Glomerular endothelial cell (primary cell): ENCODE results near the gene PLEKHG5. TPM values are rescaled to one million over a fixed set of nuclear protein-coding genes. Genes with fewer than 3 reads are reported as not detected.
"Not testable (repeated sequence)": the region's sequence is repeated elsewhere in the genome, so short reads cannot be mapped to it uniquely, and the experiment has no call there.

Experiments
- DNase-seq: peaks from one replicate; pipeline ENCODE4 v3.0.0-alpha.2; 2011; ENCODE audit warnings: low read depth, low spot score; ENCODE audit errors: extremely low read depth
- total RNA-seq: library from RNA; depleted of rRNA; stranded (reverse); fragments of >200 nt; gene quantifications from 2 replicates; pipeline ENCODE4 v1.2.3, GENCODE V29; 2015

PLEKHG5 gene
- total RNA-seq, 1 donor from 2014 or later = 63.7 TPM

DNA sequence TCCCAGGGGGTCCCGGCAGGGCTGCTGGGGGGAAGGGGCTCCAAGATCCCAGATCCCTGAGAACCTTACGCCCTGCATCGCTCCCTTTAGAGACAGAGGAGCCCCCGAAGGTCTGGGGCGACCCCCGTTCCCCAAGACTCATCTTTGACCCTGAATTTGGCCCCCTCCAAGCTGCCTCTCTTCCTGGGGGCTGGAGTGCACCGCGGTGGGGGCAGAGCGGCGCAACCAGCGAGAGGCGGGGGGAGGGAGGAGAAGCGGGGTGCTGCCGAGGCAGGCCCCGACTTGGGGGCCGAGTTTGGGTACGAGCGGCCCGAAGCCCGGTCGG lies 5.4 kb upstream of the PLEKHG5 start:
- DNase-seq = no peak

DNA sequence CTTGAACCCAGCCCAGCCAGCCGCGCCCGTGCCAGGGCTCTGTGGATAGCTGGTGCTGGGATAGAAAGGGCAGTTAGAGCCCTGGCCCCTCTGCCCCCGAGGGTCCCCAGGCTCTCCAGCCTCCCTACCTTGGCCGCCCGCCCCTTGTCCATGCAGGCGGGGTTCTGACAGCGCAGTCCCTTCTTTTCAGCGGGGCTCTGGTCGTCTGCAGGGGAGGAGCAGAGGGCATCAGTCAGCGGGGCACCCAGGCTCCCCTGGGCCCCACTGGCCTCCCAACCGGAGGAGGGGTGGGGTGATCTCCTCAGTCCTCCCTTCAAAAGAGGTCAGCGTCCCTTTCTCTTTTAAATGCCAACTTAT lies 4.9 kb upstream of the PLEKHG5 start:
- no peak for DNase-seq

DNA sequence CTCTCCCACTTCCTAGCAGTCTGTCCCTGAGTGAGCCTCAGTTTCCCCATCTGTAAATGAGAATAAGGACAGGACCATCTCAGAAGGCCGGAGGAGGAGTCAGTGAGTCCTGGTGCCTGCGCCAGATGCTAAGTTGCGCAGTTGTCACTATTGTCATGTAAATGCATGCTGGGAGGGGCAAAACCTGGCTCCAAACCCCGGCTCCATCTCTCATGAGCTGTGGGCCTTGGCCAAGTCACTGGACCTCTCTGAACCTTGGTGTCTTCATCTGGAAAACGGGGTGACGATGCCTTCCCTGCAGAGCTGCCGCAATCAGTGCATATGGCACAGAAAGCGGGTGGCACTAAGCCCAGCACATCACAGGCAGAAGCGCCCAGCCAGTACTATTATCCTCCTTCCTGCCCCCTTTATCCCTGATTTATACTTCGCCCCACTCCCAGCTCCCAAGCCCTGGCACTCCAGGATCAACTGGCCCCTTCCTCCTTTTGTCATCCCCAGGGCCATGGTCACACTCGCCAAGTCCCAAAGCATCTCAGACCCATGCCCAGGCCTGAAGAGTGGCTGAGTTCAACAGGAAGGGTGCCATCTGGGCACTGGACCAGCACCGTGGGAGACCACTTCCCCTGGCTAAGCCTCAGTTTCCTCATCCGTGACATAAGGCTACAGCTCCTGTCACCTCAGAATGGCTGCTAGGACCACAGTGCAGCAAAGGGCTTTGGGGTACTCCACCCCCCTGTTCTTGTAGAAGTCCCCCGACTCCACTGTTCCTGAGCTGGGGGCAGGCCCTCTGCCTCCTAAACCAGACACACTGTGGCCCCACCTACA lies 4.3 kb upstream of the PLEKHG5 start:
- DNase-seq = no peak

DNA sequence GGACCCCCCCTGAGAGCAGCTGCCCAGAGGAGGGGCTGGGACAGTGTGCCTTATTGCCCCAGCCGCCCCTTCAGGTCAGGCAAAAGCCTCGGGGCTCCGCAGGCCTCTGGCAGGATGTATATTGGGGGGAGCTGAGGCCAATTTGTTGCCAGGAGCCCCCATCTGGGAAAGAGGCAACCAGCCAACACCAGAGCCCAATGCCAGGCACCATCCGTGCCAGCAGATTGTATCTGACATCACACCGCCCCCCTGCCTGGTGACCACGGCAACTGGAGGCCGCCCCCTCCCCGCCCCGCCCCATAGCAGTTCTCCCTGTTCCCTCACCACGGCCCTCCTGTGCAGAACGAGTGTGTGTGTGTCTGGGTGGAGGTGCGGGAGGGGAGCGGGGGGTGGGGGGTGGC lies 3.6 kb upstream of the PLEKHG5 start:
- DNase-seq = no peak

DNA sequence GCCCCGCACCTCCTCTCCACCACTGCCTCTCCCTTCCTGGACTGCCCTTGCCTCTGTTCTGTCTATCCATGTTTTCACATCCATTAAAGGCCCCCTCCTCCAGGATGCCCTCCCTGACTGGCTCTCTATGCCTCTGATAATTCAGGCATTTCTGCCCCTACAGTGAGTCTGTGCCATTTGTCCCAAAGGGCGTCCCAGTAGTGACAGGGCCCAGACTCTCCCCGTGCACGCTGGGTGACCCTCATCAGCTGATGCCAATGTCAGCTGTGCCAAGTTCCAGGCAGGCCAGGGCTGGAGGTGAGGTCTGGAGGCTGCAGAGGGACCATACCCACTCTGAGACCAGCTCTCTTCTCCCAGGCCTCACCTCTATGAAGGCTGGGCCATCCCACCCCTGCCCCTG lies 3.2 kb upstream of the PLEKHG5 start:
- DNase-seq = no peak

DNA sequence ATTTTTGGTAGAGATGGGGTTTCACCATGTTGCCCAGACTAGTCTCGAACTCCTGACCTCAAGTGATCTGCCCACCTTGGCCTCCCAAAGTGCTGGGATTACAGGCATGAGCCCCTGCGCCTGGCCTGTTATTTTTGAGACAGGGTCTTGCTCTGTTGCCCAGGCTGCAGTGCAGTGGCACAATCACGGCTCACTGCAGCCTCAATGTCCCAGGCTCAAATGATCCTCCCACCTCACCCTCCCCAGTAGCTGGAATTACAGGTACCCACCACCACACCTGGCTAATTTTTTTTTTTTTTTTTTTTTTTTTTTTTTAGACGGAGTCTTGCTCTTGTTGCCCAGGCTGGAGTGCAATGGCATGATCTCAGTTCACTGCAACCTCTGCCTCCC lies 2.4 kb upstream of the PLEKHG5 start:
- not testable (repeated sequence) for DNase-seq

DNA sequence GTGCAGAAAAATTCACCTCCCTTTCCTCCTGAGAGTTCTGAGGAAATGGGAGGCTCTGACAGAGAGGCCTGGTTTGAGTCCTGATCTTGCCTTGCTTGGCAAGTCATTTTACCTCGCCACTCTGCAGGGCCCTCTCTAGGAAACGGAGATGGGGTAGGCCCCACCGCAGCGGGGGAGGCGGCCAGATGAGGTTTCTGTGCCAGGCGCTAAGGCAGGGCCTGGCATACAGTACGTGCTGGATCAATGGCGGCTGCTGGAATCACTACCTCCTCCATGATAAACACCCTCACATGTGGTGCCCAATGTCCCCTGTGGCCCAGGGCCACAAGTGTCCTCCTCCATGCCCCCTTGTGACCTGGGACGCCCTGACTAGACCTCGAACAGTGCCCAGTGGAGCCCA lies 499 bp upstream of the PLEKHG5 start:
- no peak for DNase-seq

DNA sequence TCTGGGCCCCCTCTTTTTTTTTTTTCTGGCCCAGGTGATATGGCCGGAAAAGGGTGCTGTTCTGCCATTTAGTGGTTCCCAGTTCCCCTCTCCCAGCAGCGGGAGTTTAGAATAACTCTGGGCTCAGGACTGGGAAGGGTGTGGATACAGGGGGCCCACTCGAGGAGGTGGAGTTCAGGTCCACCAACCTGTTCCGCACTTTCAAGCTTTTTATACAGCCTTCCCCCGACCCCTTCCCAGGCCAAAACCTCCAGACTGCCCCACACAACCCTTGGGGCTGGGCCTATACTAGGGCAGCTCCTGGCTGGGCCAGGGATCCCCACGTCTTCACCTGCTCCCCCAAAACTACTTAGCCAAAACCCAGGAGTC lies 402 bp downstream of the PLEKHG5 start:
- no peak for DNase-seq

DNA sequence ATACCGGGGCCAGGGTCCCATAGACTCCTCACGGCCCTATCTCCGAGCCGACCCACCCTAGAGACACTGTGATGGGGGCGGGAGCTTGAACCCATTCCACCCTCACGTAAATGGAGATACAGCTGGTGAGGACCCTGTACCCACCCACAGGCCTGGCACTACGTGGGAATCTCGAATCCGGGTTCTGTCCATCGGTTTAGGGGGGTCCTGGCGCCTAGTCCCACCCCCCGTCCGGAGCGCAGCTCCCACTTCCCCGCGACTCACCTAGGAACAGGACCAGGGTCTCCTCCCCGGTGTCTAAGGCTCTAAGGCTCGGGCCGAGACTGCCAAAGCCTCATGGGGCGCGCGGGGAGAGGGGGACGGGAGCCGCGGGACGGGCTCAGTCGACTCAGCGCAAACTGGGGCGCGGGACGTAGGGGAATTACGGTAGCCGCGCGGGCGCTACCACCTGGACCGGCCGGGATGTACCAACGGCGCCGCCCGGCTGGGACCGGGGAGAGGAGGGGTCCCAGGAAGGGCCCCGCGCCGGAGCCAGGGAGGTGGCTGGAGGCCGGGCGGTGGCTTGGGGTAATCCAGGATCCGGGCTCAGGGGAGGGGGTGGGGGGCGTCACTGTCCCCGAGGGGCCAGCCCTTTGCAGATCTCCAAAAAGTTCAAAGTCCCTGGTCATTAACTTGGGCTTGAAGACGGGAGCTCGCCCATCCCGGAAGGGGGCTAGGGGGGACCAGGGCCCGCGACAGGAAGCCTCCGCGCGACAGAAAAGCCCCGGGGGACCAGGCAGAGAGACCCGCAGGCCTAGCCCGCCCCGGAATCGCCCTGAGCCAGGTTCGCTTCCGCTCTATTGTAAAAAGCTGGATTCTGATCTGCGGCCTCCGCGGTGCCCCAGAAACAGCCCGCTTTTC lies 1.0 kb downstream of the PLEKHG5 start:
- no peak for DNase-seq

DNA sequence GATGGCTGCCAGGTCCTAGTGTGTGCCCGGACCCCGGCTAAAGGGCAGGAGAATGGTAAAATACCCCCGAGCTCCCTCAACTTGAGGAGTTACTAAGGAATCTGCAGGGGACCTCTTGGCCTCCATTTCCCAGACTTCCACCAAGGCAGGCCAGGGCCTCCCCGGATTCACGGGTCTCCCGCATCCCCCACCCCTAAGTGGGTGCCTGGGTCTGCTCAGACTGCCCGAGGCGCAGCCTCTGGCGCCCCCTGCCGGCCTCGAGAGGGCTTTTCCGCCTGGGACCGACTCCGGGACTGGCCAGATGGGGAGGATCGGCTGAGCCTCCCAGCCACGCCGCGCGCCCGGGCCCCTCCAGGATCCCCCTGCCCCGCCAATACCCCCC lies 1.7 kb downstream of the PLEKHG5 start:
- DNase-seq = no peak

DNA sequence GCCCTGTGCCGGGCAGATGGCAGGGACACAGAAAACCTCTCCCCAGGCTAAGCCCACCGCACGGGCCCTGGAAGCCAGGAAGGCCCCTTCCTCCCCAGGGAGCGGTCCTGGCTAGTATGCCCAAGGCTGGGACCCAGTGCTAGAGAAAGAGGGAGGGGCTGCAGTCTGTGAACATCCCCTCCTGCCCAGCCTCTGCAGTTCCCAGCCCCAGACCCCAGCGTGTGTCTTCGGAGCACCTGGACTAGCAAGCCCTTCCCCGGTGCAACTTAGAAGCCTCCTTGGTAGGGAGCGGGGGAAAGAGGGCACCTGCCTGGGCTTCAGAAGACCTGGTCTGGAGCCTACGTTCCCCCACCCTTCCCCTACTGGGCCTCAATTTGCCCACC lies 2.1 kb downstream of the PLEKHG5 start:
- no peak for DNase-seq

DNA sequence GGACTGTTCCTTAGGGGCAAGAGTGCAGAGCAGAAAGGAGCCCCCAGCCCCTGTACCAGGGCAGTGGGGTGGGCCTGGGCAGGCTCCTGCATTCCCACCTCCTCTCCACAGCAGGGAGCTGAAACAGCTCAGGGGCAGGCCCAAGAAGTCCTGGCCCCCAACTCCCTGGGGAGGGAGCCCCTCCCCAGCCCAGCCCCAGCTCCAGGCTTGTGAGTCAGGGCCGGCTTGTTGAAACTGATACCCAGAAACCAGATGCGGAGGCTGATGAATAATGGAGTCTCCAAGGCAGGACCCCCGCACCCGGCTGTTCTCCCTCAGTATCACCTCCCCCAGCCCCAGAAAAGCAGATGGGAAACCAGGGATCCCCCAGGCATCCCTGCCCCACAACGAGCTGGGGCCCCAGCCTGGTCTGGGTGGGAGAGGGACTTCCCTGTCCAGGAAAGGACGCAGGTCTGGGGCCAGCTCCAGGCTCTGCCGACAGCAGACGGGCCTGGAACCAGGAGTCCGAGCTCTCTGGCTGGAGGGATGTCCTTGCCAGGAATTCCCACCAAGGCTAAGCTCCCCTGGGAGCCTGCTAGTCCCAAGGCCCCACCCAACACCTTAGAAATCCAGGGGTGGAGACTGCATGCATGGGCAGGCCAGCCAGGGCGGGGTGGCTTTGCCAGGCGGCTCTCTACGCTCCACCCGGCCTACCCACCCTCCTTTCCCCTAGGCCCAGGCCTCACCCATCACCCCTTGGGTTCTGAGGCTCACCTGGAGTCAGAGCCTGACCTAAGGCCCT lies 2.7 kb downstream of the PLEKHG5 start:
- no peak for DNase-seq

DNA sequence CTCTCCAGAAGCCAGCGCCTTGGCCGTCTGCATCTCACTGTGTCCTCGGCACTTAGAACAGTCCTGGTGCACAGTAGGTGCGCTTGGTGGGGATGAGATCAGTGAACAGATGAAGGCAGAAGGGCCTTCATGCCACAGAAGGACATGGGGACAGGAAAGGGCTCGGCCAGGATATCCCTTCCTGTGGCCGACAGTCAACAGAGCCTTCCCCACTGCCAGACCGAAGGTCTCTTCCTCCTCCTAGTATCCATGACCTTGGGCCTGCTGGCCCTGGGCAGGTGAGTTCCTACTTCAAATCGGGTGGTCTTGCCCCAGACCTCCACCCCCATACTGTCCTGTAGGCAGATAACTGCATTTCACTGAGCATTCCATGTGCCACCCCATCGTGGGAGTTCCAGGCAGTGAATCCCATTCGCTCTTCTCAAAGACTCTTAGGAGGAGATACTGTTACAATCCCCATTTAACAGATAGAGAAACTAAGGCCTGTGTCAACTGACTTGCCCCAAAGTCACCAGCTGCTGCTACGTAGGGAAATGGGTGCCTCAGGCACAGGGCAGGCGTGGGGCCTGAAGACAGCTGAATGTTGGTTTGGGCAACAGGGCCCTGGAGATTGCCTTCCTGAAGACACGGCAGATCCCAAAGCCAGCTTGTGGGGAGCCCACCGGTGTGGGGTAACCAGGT lies 3.5 kb downstream of the PLEKHG5 start:
- no peak for DNase-seq

DNA sequence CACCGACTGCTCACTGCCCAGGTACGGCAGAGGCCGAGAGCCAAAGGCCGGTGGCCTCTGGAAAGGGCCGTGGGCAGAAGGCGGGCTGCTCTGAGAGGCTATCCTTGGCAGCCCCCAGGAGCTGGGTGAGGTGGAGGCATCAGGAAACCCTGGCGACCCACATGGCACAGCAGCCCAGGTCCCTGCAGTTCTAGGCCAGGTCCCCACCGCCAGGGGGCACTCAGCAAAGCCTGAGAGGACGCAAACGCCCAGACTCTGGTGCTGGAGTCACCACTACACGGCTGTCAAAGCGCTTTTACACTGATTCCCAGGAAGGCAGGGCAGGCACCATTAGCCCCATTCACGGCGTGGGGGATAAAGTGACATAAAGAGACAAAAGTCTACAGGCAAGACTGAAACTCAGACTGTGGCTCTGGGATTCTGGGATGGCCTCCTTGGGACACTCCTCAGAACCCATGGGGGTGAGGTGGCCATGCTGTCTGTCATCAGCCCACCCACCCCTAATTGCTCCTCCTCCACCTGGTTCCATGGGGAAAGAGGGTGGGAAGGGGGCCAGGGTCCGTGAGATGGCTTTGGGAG lies 4.9 kb downstream of the PLEKHG5 start:
- DNase-seq = peak; percentile 48

DNA sequence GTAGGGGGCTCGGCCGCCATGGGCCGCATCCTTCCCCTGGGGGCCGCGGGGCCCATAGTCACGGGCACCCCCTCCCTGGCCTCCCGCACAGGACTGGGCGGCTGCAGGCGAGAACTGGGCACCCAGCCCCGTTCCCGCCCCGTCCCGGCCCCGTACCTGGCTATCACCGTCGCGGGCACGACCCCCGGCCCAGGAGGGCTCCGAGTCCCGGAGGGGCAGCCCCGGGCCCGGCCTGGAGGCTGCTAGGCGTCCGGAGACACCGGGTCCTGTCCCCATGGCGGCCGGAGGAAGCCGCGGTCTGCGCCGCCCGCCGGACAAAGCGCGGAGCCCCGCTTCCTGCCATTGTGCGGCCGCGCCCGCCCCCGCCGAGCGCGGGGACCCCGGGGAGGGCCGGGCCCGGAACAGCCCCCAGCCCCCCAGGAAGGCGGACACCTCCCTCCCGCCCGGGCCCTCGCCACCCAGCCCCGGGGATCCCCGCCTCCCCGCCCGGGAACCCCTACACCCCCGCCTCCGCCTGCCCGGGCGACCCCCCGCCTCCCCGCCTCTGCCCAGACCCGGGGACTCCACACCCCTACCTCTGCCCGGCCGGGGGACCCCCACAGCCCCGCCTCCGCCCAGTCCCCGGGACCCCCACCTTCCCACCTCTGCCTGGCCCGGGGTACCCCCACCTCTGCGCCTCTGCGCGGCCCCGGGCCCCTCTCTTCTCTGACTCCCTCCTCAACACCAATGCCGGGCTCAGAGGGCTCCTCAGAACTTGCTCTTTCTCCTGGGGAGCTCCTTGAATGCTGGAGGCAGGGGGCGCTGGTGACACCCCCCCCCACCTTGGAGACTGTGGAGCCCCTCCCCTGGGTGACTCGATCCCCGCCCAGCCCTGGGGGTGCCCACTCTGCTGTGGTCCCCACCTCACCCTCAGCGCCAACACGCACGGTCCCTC lies 6.0 kb downstream of the PLEKHG5 start:
- no peak for DNase-seq

DNA sequence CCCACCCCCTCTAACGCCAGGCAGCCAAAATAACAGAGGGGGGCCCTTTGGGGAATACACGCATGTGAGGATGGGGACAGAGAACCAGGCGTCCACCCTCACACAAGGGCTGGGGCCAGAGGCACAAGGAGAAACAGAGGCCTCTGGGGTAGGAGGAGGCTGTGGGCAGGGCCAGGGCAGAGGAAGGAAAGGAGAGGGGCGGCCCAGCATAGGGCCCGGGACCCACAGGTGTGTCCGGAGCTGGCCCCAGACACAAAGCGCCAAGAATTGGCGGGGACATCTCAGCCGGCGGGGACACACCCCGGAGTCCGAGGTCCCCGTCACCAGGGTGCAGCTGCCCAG lies 6.7 kb downstream of the PLEKHG5 start:
- DNase-seq = no peak

DNA sequence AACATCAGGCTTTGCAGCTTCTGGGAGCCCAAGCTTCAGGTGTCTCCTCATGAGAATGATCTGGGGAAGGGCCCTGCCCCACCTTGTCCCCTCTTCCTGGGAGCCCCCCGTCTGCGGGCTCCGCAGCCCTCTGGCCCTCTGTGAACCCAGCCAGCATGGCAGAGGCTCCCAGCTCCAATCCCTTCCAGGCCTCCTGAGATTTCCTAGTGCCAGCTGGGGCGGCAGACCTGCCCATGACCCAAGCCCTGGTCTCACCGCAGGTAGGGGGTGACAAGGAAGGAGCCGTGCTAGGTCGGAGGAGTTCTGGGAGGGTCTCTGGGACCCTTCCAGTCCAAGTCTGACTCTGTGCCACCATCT lies 7.7 kb downstream of the PLEKHG5 start:
- no peak for DNase-seq

DNA sequence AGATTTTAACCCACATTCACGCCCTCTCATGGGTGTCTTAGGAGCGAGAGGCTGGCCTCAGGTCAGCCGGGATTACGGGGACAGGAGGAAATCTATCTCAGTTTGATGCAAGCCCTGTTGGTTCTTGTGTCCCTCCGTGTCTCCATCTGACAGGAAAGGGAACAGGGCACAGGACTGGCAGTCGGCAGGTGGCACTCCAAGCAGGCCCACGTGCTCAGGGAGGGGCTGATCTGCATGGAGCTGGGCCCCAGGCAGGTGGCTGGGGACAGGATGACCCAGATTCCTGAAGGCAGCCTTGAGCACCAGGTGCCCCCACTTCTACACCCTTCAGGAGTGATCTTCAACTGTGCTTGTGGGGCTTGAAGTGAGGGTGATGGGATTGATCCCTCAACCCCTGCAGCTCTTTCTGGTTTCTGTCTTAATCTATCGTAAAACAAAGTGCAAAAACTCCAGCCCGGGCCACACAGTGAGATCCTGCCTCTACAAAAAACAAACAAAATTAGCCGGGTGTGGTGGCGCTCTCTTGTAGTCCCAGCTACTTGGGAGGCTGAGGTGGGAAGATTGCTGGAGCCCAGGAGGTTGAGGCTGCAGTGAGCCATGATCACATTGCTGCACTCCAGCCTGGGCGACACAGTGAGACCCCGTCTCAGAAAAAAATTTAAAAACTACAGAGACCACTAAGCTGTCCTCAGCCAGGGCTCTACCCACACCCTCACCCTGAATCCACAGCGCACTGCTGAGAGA lies 8.3 kb downstream of the PLEKHG5 start:
- no peak for DNase-seq

DNA sequence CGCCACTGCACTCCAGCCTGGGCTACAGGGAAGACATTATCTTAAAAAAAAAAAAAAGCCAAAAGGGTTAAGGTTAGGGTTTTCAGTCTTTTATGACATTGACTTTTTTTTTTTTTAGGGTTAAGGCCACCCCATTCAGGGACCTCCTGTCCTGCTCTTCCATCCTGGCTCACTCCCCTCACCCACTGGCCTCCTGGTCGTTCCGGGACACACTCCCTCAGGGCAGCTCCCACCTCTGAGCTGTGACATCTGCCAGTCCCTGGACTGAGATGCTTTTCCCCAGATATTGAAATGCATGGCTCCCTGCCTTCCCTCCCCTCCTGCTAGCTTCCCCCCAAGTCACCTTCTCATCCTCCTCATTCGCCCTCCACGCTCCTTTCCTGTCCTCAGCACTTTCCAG lies 9.6 kb downstream of the PLEKHG5 start:
- no peak for DNase-seq
